Mammary epithelial cell (primary cell): Measurements from ENCODE around the gene MBTPS2.

Experiments used
- EZH2 ChIP-seq: IDR thresholded peaks from 2 replicates; pipeline ENCODE4 v1.6.1; 2012; ENCODE audit warnings: low read length, inconsistent platforms, borderline replicate concordance
- TF ChIP-seq, protein P1 (sequence below), 2 donors: IDR thresholded peaks in 1 of 2; conservative IDR thresholded peaks in 1 of 2; 2 replicates each; pipeline ENCODE4 v1.5.1; 2011 to 2012; ENCODE audit warnings: inconsistent platforms in 2 of 2, low read length in 2 of 2, mild to moderate bottlenecking in 2 of 2, control low read depth in 1 of 2, low read depth in 1 of 2; ENCODE audit not compliant: insufficient read depth in 1 of 2; ENCODE audit errors: extremely low read depth in 1 of 2

DNA sequence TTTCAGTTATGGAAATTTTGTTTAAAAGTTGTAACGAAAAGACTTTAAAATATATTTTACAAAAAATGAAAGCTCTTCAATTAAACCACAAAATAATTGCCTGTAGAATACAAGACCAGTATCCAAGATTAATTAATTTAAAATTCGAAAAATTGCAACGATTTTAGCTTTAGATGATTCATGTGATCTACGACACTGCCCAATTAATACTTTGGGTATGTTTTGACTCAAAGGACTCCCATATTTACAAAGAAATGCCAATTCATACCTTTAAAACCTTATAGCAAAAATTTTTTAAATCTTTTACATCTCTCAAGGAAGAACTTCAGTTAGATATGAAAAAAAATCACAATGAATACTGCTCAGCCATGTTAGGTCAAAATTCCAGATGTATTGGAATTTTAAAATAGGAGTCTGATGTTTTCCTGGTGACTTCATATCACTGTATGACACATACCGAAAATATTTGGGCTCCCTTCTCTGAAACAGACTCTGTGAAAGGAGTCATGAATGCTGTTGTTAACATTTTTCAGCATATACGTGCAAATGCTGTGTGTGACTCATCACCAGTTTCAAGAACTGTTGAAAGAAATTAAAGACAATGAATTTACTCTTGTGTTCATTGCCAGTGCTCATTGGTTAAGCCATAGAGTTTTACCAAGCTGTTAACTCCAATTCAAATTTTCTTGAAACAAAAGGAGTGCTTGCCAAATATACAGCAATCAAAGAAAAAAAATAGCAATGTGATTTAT, 87.3 kb downstream of the MBTPS2 start:
- TF ChIP-seq, protein P1, sequence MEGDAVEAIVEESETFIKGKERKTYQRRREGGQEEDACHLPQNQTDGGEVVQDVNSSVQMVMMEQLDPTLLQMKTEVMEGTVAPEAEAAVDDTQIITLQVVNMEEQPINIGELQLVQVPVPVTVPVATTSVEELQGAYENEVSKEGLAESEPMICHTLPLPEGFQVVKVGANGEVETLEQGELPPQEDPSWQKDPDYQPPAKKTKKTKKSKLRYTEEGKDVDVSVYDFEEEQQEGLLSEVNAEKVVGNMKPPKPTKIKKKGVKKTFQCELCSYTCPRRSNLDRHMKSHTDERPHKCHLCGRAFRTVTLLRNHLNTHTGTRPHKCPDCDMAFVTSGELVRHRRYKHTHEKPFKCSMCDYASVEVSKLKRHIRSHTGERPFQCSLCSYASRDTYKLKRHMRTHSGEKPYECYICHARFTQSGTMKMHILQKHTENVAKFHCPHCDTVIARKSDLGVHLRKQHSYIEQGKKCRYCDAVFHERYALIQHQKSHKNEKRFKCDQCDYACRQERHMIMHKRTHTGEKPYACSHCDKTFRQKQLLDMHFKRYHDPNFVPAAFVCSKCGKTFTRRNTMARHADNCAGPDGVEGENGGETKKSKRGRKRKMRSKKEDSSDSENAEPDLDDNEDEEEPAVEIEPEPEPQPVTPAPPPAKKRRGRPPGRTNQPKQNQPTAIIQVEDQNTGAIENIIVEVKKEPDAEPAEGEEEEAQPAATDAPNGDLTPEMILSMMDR (conservative IDR thresholded peaks at IDR 0.05 in 1 of 2, IDR thresholded peaks at IDR 0.05 in 1 of 2; ENCODE audit: extremely low read depth in 1 of 2, insufficient read depth in 1 of 2, low read depth in 1 of 2, low read length in 2 of 2) = no peak
- no peak for TF ChIP-seq EZH2
